Measurements from ENCODE around the gene AKAP13.

AKAP13 gene

DNA sequence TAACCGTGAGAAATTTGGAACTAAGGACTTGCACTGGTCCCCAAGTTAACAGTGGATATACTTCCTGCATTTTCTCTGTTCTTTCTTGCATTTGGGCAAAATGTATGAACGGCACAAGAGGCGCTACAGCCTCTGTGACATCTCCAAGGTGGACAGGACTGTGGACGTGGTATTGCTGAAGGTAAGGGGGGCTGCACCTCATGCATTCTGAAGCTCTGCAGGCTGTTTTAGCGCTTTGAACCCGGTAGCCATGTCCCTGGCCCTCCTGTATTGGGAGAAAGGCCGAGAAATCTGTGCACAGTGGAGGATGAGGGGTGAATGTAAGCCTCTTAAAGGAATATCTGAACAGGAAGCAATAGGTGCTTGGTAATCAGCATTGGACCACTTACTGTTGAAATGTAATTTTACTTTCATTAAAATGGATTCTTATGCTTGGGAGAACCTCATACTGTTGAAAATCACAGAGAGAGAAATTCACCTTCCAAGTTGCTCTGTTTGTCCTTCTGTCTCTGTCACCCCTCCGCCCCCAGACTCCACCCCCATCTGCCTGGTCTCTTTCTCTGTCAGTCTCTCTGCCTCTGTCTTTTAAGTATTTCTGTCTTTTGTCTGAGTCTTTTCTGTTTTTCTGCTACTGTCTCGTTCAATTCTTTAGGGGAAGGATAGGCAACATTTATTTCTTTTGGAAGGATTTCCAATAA lies 239.7 kb downstream of the AKAP13 start:
- in situ Hi-C loops (cut with MboI; ENCODE audit: low sequenced_read_pairs): no loop called here

DNA sequence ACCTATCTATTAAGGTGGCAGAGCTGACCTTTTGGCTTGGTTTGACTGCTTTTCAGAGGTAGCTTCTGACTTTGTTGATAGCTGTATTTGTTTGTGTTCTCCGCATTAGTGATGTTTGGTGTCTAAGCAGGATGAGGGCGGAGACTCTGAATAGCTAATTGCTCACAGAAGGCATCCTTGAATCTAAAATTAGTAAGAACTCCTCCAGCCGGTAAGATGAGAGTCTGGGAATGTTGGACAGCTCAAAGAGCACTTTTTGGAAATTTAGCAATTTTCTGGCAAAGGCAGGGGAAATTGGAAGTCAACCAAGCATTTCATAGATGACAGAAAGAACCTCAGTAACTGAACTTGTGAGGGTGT lies 240.3 kb downstream of the AKAP13 start:
- in situ Hi-C loops (cut with MboI; ENCODE audit: low sequenced_read_pairs): no loop called here

DNA sequence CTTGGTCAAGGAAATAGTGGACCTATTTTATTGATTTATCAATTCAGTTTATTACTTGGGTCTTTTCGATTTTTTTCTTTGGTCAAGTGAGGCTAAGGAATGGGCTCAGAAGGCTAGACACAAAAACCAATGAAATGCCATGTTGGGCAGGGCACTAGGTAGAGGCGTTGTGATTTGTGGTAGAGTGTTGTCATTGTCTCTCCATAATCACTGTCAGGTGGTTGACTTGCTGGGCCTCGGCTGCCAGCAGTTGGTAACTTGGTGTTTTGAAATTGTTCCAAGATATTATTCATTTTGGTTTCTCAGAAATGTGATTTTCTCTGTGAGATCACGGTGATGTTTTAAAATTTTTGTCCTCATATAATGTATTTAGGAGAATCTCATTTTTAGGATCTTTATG lies 240.7 kb downstream of the AKAP13 start:
- in situ Hi-C loops (cut with MboI; ENCODE audit: low sequenced_read_pairs): no loop called here

GRCh38 chr15:85622221-85622831 lies 241.9 kb downstream of the AKAP13 start:
- in situ Hi-C loops (cut with MboI; ENCODE audit: low sequenced_read_pairs): no loop called here

DNA sequence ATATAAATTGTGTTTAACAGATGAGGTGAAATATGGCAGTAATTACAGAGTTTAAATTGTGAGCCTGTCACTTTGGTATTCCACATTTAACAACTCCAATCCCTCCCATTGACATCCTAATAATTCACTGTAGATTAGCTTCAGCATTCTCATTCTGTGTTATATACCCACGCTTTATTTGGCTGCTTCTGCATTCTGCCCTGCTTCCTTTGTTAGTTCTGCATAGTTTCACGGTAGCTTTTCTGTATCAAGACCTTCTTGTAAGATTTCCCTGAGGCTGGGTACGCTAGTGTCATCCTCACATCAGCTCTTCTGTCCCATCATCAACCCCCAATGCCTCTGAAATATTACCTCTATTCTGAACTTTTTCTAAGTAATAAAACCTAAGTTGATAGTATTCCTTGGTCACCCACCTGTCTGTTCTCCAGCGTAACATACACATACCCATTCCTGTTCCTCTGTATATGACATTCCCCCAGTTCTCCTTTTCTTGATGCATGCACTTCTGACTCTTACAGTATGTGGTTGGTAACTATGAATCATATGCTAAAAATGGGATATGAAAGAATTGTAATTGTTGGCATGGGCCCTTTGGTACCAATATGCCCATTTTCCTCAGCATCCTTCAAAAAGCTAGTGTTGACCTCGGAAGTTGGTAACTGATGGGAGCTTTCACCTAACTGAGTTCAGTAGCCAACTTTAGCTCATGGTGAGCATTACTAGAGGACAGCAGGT lies 243.1 kb downstream of the AKAP13 start:
- in situ Hi-C loops (cut with MboI; ENCODE audit: low sequenced_read_pairs): no loop called here

DNA sequence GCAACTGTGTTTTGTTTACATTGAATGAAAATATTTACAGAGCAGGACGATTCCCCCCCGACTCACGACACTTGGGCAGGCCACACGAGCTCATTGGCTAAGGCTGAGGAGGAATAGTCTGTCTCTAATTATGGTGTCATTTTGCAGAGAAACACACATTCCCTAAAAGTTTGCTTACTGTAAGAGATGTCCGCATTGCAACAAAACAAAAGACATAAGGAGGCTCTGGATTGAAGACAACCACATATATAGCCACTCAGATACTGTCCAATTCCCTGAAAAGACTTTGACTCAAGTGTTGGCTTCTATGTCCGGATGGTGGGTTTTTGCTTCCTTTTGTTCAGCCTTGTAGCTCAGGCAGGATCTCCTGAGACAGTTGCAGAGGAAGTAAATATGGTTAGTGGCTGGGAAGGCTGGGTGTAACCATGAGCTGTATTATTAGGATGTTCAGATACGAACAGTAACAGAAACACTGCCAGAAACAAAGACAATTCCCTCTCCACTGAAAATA lies 243.9 kb downstream of the AKAP13 start:
- in situ Hi-C loops (cut with MboI; ENCODE audit: low sequenced_read_pairs): no loop called here

GRCh38 chr15:85625166-85625830 lies 244.9 kb downstream of the AKAP13 start:
- in situ Hi-C loops (cut with MboI; ENCODE audit: low sequenced_read_pairs): no loop called here

- in situ Hi-C loops (cut with MboI; ENCODE audit: low sequenced_read_pairs): no loop called here
These were observed 245.5 kb downstream of the AKAP13 start for GRCh38 chr15:85625856-85626255.

GRCh38 chr15:85627213-85627935 lies 247.0 kb downstream of the AKAP13 start:
- in situ Hi-C loops (cut with MboI; ENCODE audit: low sequenced_read_pairs): no loop called here

GRCh38 chr15:85630311-85630710 lies 249.9 kb downstream of the AKAP13 start:
- in situ Hi-C loops (cut with MboI; ENCODE audit: low sequenced_read_pairs): no loop called here

- in situ Hi-C loops (cut with MboI; ENCODE audit: low sequenced_read_pairs): no loop called here
These were observed 250.6 kb downstream of the AKAP13 start for GRCh38 chr15:85631018-85631417.

DNA sequence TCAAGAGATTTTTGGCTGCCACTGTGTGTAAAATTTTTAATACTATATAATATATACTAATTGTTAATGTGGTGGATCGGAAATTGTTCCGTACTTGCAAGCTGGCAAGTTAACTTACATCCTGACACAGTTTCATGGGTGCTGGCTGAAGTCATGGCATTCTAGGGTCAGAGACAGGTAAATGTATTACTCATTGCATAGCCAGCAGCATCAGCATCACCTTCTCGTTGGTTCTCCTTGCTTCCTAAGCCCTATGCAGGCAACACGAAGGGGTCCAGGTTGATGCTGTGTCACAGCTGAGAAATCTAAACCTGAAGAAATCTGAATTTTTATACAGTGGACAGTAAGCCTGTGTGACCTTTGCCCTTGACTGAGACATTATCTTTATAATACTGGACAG lies 251.6 kb downstream of the AKAP13 start:
- in situ Hi-C loops (cut with MboI; ENCODE audit: low sequenced_read_pairs): no loop called here

GRCh38 chr15:85633859-85634258 lies 253.5 kb downstream of the AKAP13 start:
- in situ Hi-C loops (cut with MboI; ENCODE audit: low sequenced_read_pairs): no loop called here

DNA sequence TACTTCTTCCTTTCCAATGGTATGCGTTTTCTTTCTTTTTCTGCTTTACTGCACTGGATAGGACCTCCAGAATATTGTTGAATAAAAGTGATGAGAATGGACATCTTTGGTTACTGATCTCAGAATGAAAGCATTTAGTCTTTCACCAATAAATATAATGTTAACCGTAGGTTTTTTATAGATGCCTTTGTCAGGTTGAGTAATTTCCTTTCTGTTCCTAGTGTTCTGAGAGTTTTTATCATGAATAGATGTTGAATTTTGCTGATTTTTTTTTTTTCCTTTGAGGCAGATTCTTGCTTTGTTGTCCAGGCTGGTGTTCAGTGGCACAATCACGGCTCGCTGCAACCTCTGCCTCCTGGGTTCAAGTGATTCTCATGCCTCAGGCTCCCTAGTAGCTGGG lies 255.9 kb downstream of the AKAP13 start:
- in situ Hi-C loops (cut with MboI; ENCODE audit: low sequenced_read_pairs): no loop called here

DNA sequence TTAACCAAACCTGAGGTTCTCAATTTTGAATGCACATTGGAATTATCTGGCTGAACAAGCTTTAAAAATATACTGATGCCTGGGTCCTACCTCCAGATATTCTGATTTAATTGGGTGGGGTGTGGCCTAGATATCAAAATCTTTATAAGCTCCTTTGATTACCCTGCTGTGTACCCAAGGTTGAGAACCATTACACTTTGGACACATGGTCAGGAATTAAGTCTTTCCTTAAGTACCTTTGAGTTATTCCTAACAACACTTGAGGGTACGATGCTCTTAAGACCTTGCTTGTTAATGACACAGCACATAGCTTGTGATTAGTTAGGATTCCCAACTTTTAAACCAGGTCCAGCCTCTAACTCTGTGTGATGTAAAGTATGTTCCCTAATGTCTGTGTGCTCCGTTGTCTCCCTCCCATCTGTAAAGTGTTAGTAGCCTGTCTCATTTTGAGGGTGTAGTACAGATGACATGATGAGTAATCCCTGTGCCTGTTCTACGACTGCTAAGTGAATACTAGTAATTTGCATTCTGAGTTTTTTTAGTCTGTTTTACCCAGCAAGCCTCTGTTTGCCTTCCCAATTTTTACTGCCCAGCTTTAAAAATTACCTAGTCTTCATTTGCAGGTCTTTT lies 259.5 kb downstream of the AKAP13 start:
- in situ Hi-C loops (cut with MboI; ENCODE audit: low sequenced_read_pairs): no loop called here

DNA sequence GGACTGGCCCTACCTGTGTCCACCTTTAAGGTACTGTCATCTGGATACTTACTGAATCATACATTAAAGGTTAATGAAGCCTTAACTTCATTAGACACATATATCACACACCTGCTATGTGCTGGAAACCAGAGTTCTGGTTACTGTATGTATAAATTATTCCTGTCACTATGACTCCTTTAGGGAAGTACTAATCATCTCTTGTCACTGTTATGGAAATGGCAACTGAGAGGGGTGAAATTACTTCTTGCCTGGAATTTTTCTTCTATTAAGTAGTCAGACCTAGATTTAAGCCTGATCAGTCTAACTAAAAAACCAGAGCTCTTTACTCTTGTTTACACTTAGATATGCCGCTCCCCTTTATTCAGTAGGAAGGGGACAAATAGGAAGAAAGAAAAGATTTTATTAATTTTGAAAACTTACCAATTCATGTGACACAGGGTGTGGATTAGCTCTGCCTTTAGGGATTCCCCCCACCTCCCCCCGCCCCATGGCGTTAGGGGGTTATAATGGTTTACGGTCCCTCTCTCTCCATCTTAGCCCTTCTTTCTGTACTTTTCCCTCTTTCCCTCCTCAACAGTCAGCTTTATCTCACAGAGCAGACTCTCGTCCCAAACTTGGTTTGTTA lies 261.8 kb downstream of the AKAP13 start:
- in situ Hi-C loops (cut with MboI; ENCODE audit: low sequenced_read_pairs): no loop called here

DNA sequence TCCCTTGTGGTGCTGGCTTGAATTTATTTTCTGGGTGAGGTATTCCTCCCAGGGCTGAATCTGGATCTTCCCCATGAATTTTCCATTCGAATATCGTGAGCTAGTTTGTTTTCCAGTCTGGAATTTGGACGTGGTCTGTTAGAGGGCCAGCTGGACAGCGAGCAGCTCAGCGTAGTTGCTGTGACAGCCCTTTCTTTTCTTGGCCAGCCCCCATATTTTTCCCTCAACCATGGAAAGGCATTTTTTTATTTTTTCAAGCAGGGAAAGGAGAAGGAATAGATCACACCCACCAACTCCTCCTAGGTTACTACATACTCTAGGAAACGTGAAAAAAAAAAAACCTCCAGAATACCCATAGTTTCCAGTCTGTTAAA lies 262.3 kb downstream of the AKAP13 start:
- in situ Hi-C loops (cut with MboI; ENCODE audit: low sequenced_read_pairs): no loop called here

DNA sequence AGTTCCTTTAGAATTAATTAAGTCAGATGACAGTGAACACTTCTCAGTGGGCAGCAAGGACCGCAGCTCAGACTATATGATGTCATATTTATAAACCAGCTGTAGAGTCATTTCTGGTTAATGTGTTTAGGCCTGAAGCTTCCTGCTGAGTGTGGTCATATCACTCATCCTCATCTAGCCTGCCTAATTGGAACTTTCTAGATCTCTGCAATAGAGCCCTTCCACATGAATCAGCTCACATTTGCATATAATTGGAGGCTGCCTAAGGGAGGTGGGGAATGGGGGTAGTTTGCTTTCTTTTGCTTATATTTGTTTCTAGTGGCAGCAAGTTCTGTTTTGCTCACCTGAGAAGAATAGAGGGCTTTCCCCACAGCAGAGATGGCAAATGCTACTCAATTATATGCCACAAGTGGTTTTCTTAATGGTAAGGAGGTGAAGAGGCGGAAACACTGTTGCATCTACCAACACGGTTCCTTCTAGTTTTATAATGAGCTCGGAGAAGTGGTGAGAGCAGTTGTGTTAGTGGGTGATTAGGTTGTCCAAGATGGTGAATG lies 266.2 kb downstream of the AKAP13 start:
- in situ Hi-C loops (cut with MboI; ENCODE audit: low sequenced_read_pairs): no loop called here

- in situ Hi-C loops (cut with MboI; ENCODE audit: low sequenced_read_pairs): no loop called here
These were observed 269.0 kb downstream of the AKAP13 start for GRCh38 chr15:85649372-85649771.

GRCh38 chr15:85651548-85651947 lies 271.1 kb downstream of the AKAP13 start:
- in situ Hi-C loops (cut with MboI; ENCODE audit: low sequenced_read_pairs): no loop called here
